ENCODE results near the gene PIEZO2.

- TF ChIP-seq CTCF (conservative IDR thresholded peaks at IDR 0.05; ENCODE audit: low read length) (no peak), EZH2phosphoT487 (IDR thresholded peaks at IDR 0.05; ENCODE audit: borderline replicate concordance) (no peak)
Observed at GRCh38 chr18:10912790-10913545, 236.4 kb downstream of the PIEZO2 start.
